ENCODE measurements around the gene AMZ2. TPM values are rescaled to one million over a fixed set of nuclear protein-coding genes. Genes with fewer than 3 reads are reported as not detected.

AMZ2 gene
- total and polyA plus RNA-seq, 2 experiments from 2014 or later: 54.2 to 71.5 TPM

DNA sequence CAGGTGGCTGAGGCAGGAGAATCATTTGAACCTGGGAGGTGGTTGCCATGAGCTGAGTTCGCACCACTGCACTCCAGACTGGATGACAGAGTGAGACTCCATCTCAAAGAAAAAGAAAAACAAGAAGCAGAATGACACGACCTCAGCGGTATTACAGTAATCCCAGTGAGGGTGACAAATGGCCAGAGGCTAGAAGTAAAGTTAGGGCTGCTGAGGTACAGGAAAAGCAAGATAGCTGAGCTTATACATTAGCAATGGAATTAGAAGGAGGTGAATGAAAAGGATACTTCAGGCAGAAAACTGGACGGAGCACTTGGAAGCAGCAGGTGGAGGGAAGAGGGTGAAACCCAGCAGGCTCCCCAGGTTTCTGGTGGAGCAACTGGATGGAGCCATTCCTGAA, 26.1 kb upstream of the AMZ2 start (continued):
- TF ChIP-seq, protein P1, sequence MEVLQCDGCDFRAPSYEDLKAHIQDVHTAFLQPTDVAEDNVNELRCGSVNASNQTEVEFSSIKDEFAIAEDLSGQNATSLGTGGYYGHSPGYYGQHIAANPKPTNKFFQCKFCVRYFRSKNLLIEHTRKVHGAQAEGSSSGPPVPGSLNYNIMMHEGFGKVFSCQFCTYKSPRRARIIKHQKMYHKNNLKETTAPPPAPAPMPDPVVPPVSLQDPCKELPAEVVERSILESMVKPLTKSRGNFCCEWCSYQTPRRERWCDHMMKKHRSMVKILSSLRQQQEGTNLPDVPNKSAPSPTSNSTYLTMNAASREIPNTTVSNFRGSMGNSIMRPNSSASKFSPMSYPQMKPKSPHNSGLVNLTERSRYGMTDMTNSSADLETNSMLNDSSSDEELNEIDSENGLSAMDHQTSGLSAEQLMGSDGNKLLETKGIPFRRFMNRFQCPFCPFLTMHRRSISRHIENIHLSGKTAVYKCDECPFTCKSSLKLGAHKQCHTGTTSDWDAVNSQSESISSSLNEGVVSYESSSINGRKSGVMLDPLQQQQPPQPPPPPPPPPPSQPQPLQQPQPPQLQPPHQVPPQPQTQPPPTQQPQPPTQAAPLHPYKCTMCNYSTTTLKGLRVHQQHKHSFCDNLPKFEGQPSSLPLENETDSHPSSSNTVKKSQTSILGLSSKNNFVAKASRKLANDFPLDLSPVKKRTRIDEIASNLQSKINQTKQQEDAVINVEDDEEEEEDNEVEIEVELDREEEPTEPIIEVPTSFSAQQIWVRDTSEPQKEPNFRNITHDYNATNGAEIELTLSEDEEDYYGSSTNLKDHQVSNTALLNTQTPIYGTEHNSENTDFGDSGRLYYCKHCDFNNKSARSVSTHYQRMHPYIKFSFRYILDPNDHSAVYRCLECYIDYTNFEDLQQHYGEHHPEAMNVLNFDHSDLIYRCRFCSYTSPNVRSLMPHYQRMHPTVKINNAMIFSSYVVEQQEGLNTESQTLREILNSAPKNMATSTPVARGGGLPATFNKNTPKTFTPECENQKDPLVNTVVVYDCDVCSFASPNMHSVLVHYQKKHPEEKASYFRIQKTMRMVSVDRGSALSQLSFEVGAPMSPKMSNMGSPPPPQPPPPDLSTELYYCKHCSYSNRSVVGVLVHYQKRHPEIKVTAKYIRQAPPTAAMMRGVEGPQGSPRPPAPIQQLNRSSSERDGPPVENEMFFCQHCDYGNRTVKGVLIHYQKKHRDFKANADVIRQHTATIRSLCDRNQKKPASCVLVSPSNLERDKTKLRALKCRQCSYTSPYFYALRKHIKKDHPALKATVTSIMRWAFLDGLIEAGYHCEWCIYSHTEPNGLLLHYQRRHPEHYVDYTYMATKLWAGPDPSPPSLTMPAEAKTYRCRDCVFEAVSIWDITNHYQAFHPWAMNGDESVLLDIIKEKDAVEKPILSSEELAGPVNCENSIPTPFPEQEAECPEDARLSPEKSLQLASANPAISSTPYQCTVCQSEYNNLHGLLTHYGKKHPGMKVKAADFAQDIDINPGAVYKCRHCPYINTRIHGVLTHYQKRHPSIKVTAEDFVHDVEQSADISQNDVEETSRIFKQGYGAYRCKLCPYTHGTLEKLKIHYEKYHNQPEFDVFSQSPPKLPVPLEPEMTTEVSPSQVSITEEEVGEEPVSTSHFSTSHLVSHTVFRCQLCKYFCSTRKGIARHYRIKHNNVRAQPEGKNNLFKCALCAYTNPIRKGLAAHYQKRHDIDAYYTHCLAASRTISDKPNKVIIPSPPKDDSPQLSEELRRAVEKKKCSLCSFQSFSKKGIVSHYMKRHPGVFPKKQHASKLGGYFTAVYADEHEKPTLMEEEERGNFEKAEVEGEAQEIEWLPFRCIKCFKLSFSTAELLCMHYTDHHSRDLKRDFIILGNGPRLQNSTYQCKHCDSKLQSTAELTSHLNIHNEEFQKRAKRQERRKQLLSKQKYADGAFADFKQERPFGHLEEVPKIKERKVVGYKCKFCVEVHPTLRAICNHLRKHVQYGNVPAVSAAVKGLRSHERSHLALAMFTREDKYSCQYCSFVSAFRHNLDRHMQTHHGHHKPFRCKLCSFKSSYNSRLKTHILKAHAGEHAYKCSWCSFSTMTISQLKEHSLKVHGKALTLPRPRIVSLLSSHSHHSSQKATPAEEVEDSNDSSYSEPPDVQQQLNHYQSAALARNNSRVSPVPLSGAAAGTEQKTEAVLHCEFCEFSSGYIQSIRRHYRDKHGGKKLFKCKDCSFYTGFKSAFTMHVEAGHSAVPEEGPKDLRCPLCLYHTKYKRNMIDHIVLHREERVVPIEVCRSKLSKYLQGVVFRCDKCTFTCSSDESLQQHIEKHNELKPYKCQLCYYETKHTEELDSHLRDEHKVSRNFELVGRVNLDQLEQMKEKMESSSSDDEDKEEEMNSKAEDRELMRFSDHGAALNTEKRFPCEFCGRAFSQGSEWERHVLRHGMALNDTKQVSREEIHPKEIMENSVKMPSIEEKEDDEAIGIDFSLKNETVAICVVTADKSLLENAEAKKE (CRISPR knock-in tag; IDR thresholded peaks at IDR 0.05): no peak
- TF ChIP-seq REST (IDR thresholded peaks at IDR 0.05; ENCODE audit: unreplicated experiment) (no peak), NANOG (IDR thresholded peaks at IDR 0.05; ENCODE audit: borderline replicate concordance) (no peak), ZNF114 (CRISPR knock-in tag; IDR thresholded peaks at IDR 0.05) (no peak), EZH2phosphoT487 (IDR thresholded peaks at IDR 0.05; ENCODE audit: unreplicated experiment) (no peak), CREB1 (CRISPR knock-in tag; IDR thresholded peaks at IDR 0.05; ENCODE audit: low read depth) (no peak), ZNF331 (CRISPR knock-in tag; IDR thresholded peaks at IDR 0.05; ENCODE audit: low read depth) (no peak)

Data from GM23338 (cell line).